Central memory CD4-positive, alpha-beta T cell (primary cell): ENCODE results near the gene HSPA12A.

ENCODE experiments used
- DNase-seq: peaks from one replicate; pipeline ENCODE4 v3.0.0; 2022

The HSPA12A gene

DNA sequence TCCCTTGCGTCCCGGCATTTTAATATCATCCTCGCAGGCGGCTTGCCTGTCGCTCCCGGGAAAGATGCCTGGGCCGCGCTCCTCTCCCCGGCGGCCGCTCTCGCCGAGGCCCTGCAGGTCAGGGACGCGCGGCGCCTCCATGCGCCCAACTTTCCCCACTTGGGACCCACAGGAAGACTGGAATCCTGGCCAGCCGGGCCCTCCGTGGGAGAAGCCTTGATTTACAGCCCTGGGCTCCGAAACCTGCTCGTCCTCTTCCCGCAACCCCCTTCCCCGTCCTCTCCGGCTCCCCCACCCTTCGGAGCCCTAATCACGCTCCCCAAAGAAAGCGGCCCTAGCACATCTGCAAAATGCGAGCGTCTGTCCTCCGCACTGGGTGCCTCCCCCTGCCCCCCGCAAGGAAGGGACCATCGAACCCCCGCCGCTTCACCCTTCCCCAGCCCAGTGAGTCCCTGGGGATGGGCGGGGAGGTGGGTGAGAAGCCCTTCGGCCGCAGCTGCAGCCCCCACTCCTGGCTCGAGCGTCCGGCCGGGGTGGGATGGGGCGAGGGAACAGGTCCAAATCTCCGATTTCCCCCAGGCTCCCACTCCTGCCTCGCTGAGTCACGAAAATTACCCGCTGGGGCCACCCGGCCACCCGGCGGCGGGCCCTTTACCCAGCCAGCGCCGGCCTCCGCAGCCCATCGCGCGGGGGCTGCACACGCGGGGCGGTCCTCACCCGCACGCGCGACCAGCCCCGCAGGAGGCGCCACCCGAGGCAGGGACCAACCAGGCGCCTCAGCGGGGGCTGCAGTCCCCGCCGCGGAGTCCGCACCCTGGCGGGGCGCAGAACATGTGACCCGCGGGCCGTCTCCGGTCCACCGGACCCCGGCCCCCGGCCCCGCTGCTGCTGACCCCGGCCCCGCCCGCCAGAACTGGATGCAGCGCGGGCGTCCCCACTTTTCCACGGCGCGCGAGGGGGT, 695 bp downstream of the HSPA12A start:
- DNase-seq: no peak

DNA sequence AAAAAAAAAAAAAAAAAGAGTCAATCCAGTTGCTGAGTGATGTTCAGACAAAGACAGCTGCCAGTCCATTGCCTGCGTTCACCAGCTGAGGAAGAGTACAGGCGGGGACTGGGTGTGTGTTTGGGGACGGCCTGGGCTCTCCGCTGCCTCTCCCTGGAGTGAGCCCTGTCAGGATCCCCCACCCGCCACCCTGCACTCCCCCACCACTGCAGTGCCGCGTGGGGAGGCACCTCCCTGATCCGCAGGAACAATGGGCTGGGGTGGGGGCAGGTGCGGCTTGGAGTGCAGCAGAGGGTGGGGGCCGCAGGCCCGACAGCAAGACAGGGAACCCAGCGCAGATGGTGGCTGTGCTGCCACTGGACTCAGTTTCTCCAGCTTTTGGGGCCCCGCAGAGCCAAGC, 1.4 kb downstream of the HSPA12A start:
- no peak for DNase-seq

GRCh38 chr10:116738339-116738738, 4.0 kb downstream of the HSPA12A start:
- DNase-seq: no peak

DNA sequence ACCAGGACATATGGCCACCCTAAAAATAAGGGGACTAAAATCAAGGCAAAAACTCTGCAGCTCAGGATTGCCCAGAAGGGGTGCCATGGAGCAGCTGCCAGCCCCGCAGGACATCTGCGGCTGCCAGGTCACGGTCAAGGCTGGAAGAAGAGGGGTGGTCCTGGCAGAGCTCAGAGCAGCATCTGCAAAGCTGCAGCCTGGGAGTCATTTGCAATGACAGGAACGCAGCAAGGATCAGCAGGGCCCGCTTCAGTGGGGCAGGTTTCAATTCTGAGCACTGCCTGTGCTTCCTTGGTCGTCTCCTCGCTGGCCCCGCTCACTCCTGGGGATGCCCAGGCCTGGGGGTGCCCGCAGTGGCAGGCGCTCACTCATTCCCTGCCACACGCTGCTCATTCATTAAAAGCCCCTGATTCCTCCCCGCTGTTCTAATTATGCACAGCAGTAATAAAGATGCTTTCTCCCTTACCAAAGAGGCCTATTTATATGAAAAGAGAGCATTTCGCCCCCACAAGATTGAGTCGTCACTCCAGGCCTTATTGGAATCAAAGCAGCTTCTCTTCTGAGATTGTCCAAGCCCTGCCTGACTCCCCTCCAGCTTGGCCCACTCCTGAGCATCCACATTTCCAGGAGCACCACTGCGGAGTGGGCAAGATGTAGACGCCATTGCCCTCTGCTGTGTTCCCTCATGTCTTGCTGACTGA, 4.6 kb downstream of the HSPA12A start:
- DNase-seq: no peak

- DNase-seq: no peak
Observed at GRCh38 chr10:116733566-116733965, 8.8 kb downstream of the HSPA12A start.

DNA sequence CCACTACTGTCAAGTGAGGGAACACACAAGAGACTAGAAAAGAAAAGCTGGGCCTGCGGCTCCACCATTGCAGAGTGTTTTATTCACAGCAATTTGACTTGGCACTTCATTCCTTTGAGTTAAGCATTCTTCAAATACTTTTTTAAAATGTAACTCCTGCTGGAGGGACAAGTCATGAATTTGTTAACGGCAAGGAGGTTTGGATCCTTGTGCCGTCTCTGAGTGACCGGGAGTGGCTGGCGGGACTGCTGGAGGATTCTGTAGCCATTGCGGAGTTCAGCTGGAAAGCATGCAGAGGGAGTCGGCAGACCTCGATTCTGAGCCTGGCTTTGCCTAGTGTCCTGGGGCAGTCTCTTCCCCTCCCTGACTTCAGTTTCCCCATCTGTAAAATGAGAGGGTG, 9.8 kb downstream of the HSPA12A start:
- no peak for DNase-seq

DNA sequence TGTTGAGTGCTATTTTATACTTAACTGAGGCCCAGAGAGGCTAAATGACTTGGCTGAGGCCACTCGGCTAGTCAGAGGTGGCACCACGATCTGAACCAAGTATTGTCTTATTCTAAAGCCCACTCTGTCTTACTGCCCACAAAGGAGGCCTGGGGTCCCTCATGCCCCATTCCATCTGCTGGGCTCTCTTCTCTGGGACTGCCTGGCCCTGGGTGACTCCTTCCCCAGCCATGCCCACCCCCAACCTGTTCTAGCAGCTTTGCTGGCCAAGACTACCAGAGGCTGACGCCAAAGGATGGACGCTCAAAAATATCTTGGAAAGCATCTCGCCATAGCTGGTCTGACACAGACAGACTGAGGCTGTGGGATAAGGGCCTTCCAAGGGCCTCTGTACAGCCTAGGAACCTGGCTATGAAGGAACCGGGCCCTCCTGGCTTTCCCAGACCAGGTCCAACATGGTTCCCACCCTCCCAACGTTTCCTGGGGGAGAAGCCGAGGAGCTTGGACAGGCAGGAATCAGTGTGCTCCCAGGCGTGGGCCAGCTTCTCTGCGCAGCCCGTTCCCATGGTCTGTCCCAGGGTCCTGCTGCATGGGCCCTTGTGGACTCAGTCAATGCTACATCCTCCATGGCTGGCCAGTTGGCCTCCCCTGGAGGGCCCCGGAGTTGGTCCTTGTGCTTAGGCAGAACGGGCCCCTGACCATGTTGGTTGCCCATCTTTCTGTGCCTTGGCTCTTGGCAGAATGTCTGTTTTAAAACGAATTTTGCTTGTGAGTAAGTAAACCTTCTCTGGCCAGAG, 11.7 kb downstream of the HSPA12A start:
- DNase-seq: no peak

DNA sequence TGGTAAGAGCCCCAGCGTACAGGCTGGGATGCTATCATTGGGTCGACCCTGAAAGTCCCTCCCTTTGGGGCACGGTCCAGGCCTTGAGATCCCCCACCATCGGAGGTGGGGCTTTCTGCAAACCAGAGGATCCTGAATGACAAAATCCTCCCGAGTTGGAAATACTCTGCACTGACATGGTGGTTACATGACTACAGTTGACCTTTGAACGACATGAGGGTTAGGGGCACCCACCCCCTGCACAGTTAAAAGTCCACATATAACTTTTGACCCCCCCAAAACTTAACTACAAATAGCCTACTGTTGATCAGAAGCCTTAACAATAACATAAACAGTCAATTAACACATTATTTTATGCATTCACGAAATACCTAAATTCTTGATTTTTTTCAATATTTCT, 13.1 kb downstream of the HSPA12A start:
- no peak for DNase-seq

GRCh38 chr10:116728526-116729096, 13.8 kb downstream of the HSPA12A start:
- no peak for DNase-seq

- DNase-seq: peak; percentile 83
Observed at GRCh38 chr10:116723428-116724281, 18.7 kb downstream of the HSPA12A start.

DNA sequence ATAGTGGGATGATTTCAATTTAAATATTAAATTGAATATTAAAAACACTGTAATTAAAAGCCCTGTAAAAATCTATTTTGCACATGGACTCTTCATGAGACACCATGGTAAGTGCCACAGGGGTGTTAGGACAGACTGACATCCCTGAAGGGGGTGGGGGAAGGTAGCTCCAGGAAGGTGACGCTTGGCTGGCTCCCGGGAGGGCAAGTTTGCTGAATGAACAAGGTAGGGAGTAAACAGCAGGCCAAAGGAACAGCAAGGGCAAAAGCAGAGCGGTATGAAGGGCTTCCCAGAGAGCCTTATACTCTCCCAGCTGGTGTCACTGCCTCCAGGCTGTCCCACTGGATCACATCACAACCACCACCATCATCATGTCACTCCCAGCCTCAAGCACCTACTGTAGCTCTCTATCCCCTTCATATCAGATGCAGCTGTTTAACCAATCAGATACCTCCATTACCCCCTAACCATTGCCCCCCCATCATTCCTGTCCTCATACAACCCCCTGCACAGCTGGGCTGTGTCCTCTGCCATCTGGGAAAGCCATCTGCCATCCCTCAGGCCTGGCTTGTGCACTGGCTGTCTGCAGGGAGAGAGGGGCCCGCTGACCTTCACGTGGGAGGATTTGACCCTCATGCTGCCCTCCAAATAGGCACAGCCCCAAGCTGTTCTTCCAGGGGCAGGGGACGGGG, 19.5 kb downstream of the HSPA12A start:
- no peak for DNase-seq

- DNase-seq: no peak
Observed at GRCh38 chr10:116721547-116722392, 20.6 kb downstream of the HSPA12A start.

DNA sequence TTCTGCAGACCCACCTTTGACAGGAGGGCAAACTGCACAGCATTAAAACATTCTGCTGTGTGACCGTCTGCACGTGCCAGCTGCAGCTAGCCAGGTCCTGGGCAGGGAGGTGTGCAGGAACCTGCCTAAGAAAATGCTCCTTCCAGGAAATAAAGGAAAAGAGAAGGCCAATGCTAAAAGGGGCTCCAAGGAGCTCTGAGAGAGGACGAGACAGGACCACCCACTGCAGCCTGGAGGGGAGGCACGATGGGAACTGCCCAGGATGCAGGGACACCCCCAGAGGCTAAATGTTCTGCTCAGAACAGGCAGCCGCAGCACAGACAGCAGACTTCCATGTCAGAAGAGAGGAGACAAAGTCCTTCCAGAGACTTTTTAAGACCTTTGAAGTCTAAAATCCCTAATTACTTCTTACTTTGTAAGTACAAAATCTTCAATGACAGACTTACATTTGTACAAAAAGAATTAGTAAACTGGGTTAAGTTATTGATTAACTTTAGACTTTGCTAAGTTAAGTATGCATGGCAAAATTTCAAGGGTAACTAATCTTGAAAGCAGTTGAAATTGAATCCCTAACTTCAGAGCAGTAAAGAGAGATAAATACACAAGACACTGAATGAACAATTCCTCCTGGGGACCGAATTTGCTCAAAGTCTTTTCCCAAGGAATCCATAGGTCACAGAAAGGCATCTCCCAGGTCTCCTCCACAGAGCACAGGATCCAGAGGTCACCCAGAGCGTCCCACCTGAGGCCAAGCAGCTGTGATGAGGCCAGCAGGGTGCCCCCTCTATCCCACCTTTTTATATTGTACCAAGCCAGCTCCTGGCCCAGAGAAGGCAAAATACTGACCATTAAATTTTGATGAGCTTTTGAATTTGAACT, 21.5 kb downstream of the HSPA12A start:
- no peak for DNase-seq

GRCh38 chr10:116720241-116720643, 22.1 kb downstream of the HSPA12A start:
- DNase-seq: no peak

GRCh38 chr10:116719804-116720203, 22.6 kb downstream of the HSPA12A start:
- no peak for DNase-seq

- DNase-seq: no peak
Observed at GRCh38 chr10:116718058-116718457, 24.3 kb downstream of the HSPA12A start.

GRCh38 chr10:116716381-116716780, 26.0 kb downstream of the HSPA12A start:
- DNase-seq: no peak

GRCh38 chr10:116715839-116716377, 26.5 kb downstream of the HSPA12A start:
- no peak for DNase-seq

GRCh38 chr10:116715341-116715740, 27.0 kb downstream of the HSPA12A start:
- DNase-seq: no peak
